Pulmonary artery endothelial cell (primary cell): Measurements from ENCODE around the gene ABCA1. TPM values are rescaled to one million over a fixed set of nuclear protein-coding genes. Genes with fewer than 3 reads are reported as not detected.
"Not testable (repeated sequence)": the region's sequence is repeated elsewhere in the genome, so short reads cannot be mapped to it uniquely, and the experiment has no call there.

Experiments used
- DNase-seq: peaks from one replicate; pipeline ENCODE4 v3.0.0-alpha.2; 2011; ENCODE audit warnings: low read depth, low spot score
- total RNA-seq: library from RNA; depleted of rRNA; stranded (reverse); fragments of >200 nt; gene quantifications from 2 replicates; pipeline ENCODE4 v1.2.3, GENCODE V29; 2014

The ABCA1 gene
- total RNA-seq, 1 donor from 2014 or later, result 7.2 TPM

- DNase-seq, result no peak
Observed at GRCh38 chr9:104769655-104770054, 158.3 kb downstream of the ABCA1 start.

GRCh38 chr9:104769029-104769428, 158.9 kb downstream of the ABCA1 start:
- not testable (repeated sequence) for DNase-seq

GRCh38 chr9:104767507-104767906, 160.4 kb downstream of the ABCA1 start:
- DNase-seq, result no peak

- DNase-seq, result no peak
Observed at GRCh38 chr9:104766025-104766424, 161.9 kb downstream of the ABCA1 start.

GRCh38 chr9:104765138-104765537, 162.8 kb downstream of the ABCA1 start:
- no peak for DNase-seq

GRCh38 chr9:104758974-104759373, 169.0 kb downstream of the ABCA1 start:
- DNase-seq, result no peak

GRCh38 chr9:104750185-104750767, 177.7 kb downstream of the ABCA1 start:
- DNase-seq, result no peak

- DNase-seq, result no peak
Observed at GRCh38 chr9:104748359-104749031, 179.5 kb downstream of the ABCA1 start.

- no peak for DNase-seq
Observed at GRCh38 chr9:104747565-104748358, 180.2 kb downstream of the ABCA1 start, which contains the start of gene NIPSNAP3A. NIPSNAP3A (plus strand) TSS chr9:104747683; CDS start chr9:104747793, 110 bp downstream.

GRCh38 chr9:104747245-104747564, 180.8 kb downstream of the ABCA1 start:
- no peak for DNase-seq

GRCh38 chr9:104746798-104747197, 181.2 kb downstream of the ABCA1 start:
- no peak for DNase-seq

- no peak for DNase-seq
Observed at GRCh38 chr9:104746285-104746684, 181.7 kb downstream of the ABCA1 start.

- DNase-seq, result no peak
Observed at GRCh38 chr9:104745852-104746251, 182.1 kb downstream of the ABCA1 start.

- no peak for DNase-seq
Observed at GRCh38 chr9:104743376-104743985, 184.5 kb downstream of the ABCA1 start.

GRCh38 chr9:104740621-104741020, 187.3 kb downstream of the ABCA1 start:
- no peak for DNase-seq

- no peak for DNase-seq
Observed at GRCh38 chr9:104738452-104738851, 189.5 kb downstream of the ABCA1 start.

Other genes with a start within 250 kb of the ABCA1 start
- not detected in 2 replicates for gene OR13D1, start 233.6 kb downstream of the ABCA1 start, total RNA-seq
- 49.9 and 54.5 TPM in 2 replicates for gene NIPSNAP3A, start 180.5 kb downstream of the ABCA1 start, total RNA-seq
- gene NIPSNAP3B, start 164.0 kb downstream of the ABCA1 start, total RNA-seq, result 0.14 and 0.33 TPM in 2 replicates